IPS DF 19.7 (cell line): ENCODE data around the gene TUBA4B.
"Not testable (repeated sequence)": the region's sequence is repeated elsewhere in the genome, so short reads cannot be mapped to it uniquely, and the experiment has no call there.

Experiments
- DNase-seq: peaks from one replicate; pipeline ENCODE4 v3.0.0-alpha.2; 2013; ENCODE audit warnings: low read depth, low spot score

Gene TUBA4B

DNA sequence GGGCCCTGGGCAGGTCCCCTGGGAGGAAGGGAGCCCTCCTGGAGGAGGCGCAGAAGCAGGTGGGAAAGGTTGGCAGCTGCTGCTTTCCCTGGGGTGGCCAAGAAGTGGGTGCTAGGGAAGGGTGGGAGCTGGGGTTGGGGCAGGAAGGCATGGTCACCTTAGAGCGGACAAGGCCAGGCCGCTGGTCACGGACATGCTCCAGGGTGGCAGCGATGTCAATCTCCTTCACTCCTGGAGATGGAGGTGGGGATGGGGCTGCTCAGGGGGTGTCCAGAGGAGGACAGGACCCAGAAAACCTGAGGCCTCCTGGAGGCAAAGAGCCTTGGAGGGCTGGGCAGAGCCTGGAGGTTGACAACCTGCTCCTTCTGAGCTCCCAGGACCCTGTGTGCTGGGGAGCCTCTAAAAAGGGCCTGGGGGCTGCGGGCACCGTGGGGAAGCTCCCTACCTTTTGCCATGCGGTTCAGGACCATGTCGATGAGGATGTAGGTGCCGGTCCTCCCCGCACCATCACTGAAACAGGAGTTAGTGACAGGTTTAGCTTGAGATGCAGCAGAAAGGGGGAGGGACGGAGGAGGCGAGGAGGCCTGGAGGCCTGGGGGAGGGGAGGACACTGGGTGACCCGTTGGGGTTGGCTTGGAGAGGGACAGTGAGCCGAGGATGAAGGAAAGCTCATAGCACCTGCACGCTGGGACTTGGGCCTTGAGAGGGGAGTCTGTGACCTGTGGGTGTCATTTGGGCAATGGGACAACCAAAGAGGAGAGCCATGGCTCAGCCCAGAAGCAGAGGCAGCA, 37.5 kb downstream of the TUBA4B start:
- DNase-seq: no peak

DNA sequence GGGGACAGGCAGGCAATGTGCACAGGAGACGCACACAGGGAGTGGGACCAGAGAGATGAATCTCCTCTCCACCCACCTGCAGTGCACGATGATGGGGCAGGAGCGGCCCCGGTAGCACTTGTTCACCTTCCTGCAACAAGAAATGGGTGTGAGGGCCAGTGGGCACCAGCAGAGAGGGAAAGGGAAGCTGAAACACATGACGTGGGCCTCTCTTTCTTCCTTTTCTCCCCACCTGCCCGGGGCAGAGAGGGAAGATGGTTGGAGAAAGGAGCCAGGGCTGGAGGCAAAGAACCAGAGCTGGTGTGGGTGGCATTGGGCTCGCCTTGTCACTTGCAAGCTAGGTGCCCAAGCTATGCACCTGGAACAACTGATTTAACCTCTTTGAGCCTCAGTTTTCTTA, 38.4 kb downstream of the TUBA4B start:
- no peak for DNase-seq

DNA sequence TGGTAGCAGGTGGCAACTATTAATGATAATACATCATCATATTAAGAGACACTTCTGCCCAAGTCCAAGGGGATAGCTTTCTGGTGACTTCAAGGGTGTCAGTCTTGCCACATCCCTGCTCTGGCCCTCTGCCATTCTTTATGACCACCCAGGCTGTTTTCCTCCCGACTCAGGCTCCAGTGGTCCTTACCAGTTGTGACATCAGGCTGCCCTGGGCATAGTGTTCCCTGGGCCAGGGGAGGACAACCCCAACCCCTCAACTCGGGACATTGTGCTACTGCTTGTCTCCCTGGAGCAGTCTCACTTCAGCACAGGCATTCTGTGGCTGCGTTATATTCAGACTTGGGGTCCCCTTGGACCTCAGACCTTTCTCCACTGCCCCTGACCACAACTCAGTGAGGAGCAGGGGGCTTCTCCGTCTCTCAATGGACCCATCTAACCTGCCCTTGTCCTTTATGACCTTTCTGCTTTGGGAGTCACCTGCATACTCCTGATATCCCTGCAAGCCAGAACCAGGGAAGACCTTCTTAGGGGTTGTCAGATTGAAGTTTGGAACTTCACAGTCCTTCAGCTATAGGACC, 39.0 kb downstream of the TUBA4B start:
- no peak for DNase-seq

DNA sequence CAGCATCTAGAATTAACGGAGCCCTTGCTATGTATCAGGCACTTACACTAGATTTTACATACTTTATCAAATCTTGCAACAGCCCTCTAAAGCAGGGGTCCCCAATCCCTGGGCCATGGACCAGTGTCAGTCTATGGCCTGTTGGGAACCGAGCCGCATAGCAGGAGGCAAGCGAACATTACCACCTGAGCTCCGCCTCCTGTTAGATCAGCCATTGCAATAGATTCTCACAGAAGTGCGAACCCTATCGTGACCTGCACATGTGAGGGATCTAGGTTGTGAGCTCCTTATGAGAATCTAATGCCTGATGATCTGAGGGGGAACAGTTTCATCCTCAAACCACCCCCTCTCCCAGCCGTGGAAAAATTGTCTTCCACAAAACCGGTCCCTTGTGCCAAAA, 39.6 kb downstream of the TUBA4B start:
- DNase-seq: no peak

DNA sequence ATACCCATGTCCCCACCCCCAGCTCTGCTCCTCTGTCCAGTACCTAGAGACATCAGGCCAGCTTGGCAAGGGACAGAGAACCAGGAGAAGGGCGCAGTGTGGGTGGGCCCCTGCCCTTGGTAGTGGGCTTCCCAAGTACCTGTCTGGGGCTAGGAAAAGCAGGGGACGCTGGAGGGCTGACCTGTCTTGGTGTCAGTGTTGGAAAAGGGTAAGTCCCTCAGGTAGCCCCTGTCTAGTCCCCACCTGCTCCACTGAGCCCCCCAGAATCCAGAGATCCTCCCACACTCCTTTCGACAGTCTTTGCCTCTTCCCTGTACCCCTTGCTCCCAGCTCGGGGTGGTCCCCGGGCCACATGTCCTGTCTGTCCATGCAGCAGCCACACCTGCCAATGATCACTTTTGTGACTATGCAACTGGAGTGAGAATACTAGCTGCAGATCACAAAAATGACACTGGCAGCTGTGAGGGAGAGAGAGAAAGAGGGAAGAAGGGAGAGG, 40.7 kb downstream of the TUBA4B start:
- DNase-seq: no peak

DNA sequence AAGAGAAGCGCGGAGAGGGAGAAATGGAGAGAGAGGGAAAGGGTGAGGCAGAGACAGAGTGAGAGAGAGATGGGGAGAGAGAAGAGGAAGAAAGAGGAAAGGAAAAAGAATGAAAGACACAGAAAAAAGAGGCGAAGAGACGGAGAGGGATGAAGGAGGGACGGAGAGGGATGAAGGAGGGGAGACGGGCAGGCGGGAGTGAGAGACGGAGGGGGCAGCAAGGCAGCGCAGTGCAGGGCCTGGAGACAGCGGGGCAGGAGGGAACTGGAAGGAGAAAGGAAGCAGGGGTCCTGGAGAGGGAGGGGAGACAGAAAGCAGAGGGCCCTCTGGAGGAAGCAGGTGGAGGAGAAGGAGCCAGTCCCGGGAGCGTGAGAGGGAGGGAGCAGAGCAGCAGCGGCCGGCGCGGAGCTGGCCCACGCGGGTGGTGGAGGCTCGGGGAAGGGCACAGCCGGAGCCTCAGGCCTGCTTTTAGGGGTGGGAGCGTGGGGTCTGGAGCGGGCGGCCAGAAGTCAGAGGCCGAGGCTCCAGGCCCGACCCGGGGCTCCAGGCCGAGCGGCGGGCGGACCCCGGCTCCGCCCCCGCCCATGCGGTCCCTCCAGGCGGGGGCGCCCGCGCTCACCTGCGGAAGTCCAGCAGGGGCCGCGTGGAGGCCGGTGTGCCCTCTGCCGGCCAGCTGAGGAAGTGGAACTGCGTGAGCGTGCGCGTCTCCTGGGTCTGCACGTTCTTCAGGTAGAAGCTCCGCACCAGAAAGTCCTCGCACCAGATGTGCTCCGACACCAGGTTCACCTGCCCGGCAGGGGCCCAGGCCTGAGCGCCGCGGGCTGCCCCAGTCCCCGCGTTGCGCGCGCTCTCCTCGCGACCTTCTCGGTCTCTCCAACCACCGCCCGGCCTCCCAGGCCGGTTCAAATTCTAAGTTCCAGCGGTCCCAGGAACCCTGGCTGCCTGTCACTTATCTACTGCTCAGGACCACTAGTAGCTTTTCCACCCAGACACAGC, 41.6 kb downstream of the TUBA4B start:
- no peak for DNase-seq

DNA sequence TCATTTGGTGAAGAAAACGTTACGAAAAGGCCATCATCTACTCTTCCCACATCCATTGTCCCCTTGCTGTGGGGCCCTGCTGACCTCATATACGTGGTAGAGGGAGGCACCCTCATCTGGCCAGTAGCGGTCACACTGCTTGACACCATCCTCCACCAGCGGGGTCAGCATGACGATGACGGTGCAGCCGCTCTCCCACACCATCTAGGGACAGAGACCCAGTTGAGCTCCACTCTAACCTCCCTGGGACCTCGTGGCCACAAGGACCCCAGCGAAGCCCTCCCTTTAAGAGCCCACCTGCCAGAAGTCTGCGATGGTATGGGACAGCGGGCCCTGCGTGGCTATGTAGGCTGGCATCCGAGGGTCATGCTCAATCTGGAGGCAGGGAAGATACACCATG, 43.1 kb downstream of the TUBA4B start:
- no peak for DNase-seq

DNA sequence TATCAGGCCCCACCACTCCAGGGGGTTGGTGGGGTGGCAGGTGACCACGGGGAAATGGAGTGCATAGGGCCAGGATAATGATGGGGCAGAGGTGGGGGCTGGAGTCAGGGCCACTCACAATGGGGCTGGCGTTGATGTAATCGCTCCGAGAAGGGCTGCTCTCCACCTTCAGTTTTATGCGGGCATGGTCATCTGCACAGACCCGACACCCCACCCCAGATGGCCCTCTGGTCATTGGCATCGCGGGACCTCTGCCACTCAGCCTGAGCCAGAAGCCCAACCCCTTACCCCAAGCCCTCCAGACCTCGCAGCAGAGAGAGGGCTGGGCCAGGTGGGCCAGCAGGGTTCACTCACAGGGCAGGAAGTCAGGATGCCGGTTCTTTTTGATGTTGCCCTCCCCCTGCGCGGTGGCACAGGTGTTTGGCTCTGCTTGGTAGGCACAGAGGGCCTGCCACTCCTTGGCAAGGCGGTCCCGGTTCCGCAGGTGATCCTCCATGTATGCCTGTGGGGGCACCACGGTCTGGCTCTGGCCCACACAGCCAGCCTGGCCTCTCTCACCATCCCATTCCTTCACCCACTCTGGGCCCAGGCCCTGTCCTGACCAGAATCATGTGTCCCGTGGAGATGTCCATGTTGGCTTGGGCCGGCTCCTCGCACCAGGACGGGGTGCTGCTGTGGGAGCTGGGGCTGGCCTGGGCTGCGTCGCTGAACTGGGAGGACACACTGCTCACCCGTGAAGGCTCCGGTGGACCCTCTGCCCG, 43.8 kb downstream of the TUBA4B start:
- no peak for DNase-seq

DNA sequence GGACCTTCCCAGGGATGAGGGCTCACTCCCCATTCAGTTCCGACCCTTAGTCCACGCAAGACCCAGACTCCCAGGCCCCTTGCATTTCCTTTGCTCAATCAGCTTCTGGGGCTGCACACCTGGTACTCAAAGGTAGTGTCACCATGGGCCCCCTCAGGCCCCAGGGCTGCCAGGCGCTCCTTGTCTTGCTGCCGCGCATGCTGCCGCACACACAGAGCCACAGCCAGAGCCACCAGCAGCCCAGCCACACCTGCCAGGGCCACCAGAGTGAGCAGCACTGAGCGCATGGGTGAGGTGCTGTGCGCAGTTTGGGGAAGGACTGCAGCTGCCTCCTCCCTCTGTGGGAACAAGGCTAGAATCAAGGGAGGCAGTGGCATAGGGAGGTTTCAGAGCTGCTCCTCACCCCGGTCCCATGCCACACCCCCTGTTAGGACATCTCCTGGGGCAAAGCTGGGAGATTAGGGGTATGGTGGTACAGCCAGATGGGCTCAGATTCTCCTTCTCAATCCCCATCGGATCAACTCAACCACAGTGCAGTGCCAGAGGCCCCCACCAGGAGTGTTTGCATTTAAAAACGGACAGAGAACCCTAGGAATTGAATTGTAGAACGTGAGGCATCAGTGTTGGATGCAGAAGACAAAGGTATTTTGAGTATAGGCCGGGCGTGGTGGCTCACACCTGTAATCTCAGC, 44.9 kb downstream of the TUBA4B start:
- no peak for DNase-seq

DNA sequence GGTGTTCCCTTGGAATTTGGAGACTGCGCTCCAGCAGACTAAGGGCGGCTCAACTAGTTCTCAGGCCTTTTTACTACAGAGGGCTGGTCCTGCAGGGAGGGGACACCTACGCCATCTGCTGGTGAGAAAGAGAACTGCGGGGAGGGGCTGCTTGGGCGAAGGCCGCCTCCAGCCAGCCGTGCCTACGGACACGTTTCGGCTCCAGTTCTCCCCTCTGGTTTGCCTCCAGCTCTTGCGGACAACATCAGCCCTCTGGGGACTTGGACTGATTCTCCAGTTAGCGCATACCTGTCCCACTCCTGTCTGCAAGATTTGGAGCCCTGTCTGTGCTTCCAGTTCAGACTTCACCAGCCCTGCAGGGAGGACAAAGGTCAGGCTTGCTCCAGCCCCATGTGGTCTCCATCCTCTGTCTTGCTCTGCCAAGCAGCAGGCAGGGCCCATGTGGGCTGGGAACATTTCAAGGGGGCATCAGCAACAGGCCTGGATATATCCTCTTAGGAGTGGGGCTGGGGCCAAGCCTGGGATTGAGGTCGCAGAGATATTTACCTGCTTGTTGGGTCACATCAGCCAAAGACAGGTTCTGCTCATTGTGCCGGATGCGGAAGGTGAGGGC, 45.8 kb downstream of the TUBA4B start:
- no peak for DNase-seq

DNA sequence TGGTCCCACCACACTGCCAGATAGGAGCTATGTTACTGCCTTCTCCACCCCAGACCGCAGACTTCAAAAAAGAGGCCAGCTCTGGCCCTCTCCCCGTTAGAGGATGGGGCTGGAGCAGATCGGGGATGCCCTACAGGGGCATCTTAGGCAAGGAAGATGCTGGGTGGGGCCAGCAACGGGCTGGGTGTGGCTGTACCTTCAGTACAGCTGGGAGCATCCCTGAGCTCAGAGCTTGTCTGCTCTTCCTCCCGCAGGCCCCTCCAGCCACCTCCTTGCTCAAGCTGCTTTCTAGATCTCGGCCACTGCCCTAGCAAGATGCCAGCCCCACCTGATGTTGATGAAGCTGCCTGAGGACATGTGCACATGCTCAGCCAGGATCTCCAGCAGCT, 46.3 kb downstream of the TUBA4B start:
- DNase-seq: no peak

DNA sequence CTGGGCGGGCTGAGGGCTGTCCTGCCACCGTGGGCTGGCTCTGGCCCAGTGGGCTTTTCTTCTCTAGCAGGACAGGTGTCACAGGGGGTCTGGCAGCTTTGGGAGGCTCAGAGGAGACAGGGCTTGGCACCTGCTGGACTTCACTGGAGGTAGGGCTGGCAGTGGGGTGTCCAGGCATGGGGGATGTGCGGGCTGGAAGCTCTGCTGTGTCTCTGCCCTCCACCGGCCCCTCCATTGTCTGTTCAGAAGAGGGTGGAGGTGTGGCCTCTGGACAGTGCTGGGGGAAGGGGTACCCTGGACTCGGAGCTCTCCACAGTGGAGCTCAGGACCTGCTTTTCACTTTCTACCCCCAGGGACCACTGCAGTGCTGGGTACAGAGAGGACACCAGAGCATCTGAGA, 47.0 kb downstream of the TUBA4B start:
- no peak for DNase-seq

DNA sequence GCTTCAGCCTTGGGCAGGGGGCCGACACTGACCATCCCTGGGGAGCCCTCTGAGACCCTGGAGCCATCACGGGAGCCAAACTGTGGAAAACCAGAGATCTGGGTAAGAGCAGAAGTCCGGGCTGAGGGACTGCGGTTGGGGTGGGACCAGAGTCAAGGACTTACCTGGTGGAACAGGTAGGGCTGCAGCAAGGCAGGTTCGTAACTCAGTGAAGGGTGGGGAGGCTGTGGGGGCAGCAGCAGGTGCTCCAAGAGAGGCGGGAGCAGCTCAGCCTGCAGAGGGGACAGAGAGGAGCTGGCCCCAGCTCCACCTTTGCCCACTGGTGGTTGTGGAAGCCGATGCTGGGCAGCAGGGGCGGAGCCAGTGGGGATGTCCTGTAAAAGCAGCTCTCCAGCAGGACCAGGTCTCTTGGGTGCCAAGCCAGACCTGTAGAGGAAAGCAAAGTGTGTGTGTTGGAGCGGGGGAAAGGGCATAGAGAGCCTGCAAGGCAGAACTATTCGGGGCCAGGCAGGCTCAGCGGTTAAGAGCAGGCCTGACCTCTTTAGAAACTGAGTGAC, 49.4 kb downstream of the TUBA4B start:
- no peak for DNase-seq

DNA sequence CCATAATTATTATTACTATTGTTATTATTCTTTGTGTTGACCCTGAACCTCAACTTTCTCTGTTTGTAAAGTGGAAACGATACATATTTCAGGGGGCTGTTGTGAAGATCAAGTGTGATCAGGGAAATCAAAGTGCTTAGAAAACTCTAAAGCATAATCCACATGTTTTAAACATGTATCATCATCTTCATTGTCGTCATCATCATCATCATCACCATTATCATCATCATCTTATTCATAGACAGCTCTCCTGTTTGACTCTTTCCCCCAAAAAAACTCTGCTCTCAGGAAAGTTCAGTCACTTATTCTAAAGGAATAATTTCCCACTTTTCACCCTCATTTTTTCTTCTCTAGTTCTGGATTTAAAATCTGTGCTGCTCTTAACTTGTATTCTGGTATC, 51.2 kb downstream of the TUBA4B start:
- DNase-seq: no peak

DNA sequence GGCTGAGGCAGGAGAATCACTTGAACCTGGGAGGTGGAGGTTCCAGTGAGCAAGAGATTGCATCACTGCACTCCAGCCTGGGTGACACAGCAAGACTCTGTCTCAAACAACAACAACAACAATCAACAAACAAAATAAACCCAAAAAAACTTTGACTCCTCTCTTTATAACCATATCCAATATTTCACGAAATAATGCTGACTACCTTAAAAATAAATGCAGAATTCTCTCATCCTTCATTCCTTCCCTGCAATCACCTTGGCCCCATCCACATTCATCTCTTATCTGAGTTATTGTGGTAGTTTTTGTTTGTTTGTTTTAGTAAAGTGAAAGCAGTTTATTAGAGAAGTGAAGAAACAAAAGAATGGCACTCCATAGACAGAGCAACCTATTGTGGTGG, 53.0 kb downstream of the TUBA4B start:
- no peak for DNase-seq

DNA sequence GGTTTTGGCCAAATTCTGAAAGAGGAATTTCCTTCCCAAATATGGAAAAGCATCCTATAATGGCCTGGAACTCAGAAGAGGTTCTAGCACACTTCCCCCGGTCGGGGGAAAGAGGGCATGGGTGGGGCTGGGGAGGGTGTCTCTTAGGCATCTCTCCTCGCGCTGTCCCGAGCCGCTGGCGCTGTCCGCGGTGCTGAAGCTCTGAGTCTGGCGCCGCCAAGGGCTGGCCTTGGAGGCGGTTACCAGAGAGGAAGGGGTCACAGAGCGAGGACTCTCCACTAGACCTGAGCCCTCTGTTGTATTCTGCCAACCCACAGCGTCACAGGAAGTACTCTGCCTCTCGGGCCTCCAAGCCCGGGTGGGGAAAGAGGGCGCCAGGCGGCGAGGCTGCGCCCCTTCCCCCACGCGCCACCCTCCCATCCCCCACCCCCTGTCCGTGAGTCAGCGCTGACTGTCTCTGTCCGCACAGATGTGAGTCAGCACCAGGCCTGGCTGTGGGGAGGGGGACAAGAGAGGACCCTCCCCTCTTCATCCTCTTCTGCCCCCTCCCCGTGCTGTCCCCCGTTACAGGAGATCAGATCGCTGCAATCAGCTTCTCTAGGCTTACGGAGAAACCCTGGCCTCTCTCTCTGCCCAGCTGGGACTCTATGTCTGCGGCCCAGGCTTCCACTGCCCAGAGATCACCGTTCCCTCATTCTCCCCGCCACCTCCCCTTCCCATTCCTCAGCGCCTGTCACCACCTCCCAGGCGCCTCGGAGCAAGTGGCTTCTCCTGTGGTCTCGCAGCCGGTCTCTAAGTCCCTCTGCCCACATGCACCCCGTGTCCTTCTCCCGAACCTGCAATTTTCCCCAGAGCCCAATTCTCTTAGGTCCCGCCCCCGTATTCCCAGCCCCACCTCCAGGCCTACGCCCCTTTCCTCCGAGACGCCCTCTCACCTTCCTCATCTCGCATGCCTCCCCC, 55.4 kb downstream of the TUBA4B start:
- no peak for DNase-seq

DNA sequence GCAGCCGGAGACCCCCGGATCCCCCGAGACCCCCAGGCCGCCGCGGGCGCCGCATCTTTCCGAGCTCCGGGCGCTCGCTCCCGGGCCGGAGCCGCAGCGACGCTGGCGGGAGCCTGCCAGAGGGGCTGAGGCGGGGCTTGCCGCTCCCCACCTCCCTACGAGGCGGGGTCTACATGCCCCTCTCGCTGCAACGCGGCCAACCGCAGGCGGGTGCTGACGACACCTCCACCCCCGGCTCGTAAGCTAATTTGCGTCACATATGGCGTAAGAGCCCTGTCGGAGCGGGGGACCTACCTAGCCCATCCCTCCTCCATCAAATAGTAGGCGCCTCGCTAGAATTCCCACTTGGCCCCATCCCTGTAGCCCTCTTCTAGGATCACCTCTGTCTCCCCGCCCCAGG, 56.2 kb downstream of the TUBA4B start, which contains the start of gene PTPRN:
Gene PTPRN, minus strand, starts transcription at position 124 of the 400 bp plus-strand sequence. Its CDS starts 69 bp downstream, at position 55.
- no peak for DNase-seq

DNA sequence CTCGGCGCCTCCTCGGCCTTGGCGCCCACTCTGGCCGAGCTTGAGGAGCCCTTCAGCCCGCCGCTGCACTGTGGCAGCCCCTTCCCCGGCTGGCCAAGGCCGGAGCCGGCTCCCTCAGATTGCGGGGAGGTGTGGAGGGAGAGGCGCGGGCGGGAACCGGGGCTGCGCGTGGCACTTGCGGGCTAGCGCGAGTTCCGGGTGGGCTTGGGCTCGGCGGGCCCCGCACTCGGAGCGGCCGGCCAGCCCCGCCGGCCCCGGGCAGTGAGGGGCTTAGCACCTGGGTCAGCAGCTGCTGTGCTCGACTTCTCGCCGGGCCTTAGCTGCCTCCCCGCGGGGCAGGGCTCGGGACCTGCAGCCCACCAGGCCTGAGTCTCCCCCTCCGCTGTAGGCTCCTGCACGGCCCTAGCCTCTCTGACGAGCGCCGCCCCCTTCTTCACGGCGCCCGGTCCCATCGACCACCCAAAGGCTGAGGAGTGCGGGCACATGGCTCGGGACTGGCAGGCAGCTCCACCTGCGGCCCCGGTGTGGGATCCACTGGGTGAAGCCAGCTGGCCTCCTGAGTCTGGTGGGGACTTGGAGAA, 59.7 kb downstream of the TUBA4B start:
- not testable (repeated sequence) for DNase-seq
